ENCODE measurements around the gene ARFGEF3. TPM values are rescaled to one million over a fixed set of nuclear protein-coding genes. Genes with fewer than 3 reads are reported as not detected.

Gene ARFGEF3
- total and polyA plus RNA-seq, 2 experiments from 2014 or later, result 5.8 to 24.6 TPM

DNA sequence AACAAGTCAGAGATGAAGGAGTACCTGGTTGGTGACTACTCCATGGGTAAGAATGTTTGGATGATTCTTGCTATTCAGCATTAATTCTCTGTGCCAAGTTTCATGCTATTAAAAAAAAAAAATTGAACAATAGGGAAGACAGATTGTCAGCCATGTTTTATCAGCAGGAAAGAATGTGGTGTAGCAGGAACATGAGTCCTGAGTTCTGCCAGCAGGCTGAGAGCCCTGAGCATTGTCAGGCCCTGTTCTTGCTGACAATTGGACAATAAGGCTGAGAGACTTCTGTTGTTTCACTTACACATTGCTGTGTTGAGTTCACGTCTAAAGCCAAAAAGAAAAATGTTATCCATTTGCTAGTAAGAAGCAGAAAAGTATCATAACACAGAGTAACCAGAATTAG lies 145.6 kb downstream of the ARFGEF3 start:
- no peaks in the 10 kb centered on the region for H3K79me2 ChIP-seq (replicated peaks; ENCODE audit: insufficient read depth)
- H2AFZ ChIP-seq, result no peak overlapping the region
- no peaks in the 10 kb centered on the region for H3K9me2 ChIP-seq (ENCODE audit: insufficient read depth)
- no peak overlapping the region for H3K27ac ChIP-seq (ENCODE audit: low read depth)
- peaks cover 4% of the 10 kb centered on the region; the same call in 1 of the 3 replicates for H3K4me1 Mint-ChIP-seq
- no peak overlapping the region for H3K4me3 Mint-ChIP-seq
- H3K27me3 ChIP-seq (ENCODE audit: insufficient read depth), result no peaks in the 10 kb centered on the region
- no peaks in the 10 kb centered on the region for H4K20me1 ChIP-seq (replicated peaks; ENCODE audit: insufficient read depth)
- no peaks in the 10 kb centered on the region for H3K27me3 Mint-ChIP-seq (ENCODE audit: insufficient read depth, low read depth, poor library complexity)
- TF ChIP-seq, protein P1, sequence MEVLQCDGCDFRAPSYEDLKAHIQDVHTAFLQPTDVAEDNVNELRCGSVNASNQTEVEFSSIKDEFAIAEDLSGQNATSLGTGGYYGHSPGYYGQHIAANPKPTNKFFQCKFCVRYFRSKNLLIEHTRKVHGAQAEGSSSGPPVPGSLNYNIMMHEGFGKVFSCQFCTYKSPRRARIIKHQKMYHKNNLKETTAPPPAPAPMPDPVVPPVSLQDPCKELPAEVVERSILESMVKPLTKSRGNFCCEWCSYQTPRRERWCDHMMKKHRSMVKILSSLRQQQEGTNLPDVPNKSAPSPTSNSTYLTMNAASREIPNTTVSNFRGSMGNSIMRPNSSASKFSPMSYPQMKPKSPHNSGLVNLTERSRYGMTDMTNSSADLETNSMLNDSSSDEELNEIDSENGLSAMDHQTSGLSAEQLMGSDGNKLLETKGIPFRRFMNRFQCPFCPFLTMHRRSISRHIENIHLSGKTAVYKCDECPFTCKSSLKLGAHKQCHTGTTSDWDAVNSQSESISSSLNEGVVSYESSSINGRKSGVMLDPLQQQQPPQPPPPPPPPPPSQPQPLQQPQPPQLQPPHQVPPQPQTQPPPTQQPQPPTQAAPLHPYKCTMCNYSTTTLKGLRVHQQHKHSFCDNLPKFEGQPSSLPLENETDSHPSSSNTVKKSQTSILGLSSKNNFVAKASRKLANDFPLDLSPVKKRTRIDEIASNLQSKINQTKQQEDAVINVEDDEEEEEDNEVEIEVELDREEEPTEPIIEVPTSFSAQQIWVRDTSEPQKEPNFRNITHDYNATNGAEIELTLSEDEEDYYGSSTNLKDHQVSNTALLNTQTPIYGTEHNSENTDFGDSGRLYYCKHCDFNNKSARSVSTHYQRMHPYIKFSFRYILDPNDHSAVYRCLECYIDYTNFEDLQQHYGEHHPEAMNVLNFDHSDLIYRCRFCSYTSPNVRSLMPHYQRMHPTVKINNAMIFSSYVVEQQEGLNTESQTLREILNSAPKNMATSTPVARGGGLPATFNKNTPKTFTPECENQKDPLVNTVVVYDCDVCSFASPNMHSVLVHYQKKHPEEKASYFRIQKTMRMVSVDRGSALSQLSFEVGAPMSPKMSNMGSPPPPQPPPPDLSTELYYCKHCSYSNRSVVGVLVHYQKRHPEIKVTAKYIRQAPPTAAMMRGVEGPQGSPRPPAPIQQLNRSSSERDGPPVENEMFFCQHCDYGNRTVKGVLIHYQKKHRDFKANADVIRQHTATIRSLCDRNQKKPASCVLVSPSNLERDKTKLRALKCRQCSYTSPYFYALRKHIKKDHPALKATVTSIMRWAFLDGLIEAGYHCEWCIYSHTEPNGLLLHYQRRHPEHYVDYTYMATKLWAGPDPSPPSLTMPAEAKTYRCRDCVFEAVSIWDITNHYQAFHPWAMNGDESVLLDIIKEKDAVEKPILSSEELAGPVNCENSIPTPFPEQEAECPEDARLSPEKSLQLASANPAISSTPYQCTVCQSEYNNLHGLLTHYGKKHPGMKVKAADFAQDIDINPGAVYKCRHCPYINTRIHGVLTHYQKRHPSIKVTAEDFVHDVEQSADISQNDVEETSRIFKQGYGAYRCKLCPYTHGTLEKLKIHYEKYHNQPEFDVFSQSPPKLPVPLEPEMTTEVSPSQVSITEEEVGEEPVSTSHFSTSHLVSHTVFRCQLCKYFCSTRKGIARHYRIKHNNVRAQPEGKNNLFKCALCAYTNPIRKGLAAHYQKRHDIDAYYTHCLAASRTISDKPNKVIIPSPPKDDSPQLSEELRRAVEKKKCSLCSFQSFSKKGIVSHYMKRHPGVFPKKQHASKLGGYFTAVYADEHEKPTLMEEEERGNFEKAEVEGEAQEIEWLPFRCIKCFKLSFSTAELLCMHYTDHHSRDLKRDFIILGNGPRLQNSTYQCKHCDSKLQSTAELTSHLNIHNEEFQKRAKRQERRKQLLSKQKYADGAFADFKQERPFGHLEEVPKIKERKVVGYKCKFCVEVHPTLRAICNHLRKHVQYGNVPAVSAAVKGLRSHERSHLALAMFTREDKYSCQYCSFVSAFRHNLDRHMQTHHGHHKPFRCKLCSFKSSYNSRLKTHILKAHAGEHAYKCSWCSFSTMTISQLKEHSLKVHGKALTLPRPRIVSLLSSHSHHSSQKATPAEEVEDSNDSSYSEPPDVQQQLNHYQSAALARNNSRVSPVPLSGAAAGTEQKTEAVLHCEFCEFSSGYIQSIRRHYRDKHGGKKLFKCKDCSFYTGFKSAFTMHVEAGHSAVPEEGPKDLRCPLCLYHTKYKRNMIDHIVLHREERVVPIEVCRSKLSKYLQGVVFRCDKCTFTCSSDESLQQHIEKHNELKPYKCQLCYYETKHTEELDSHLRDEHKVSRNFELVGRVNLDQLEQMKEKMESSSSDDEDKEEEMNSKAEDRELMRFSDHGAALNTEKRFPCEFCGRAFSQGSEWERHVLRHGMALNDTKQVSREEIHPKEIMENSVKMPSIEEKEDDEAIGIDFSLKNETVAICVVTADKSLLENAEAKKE (CRISPR knock-in tag; IDR thresholded peaks at IDR 0.05), result no peak
- H3K27ac Mint-ChIP-seq, result no peak overlapping the region
- ATAC-seq (no peak), DNase-seq (ENCODE audit: low spot score) (no peak)
- no peaks in the 10 kb centered on the region for H3F3A ChIP-seq (replicated peaks; ENCODE audit: low read depth)
- H3K36me3 Mint-ChIP-seq (ENCODE audit: low read depth), result peaks cover 4% of the 10 kb centered on the region; the same call in 1 of the 3 replicates
- no peaks in the 10 kb centered on the region for H3K9me3 Mint-ChIP-seq
- H3K4me3 ChIP-seq, result no peak overlapping the region
- no peaks in the 10 kb centered on the region for H3K36me3 ChIP-seq (ENCODE audit: insufficient read depth)
- H3K4me2 ChIP-seq, result no peak overlapping the region
- H3K4me1 ChIP-seq (ENCODE audit: insufficient read depth), result no peaks in the 10 kb centered on the region

DNA sequence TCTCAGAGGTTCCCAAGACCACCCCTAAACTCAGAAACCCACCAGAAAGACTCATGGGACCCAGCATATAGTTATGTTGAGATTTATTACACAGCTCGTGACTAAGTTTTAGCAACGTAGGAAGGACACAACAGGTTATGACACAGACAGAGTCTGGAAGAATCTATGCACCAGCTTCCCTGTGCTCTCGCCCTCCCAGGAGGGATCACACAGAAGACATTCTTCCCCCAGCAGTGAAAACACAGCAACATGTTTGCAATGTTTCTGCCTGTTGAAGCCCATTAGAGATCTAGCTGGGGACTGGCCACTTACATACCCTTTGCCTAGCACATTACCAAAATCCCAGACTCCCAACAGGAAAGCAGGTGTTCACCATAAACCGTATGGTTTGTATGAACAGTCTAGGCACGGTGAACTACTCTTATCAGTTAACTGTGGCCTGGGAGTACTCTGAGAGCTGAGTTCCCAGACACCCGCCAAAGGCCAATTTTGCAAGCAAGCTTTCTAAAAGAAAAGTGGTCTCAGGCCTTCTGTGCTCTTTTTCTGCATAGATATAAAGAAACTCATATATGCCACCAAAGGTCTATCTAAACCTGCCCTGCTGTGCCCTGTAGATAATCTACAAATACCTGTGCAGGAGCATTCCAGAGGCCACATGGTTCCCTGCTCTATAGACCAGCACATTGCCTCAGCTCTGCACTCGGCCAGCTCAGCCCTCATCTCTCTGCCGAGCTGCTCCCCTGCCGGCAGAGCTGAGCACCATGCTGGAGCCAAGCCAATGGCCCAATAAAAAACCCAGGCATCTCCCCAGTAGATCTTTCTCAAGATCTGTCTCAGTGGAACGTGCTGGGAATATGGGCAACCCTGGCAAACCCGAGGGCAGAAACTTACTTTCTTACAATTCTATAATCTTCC lies 146.3 kb downstream of the ARFGEF3 start:
- Histone ChIP-seq H4K20me1 (replicated peaks; ENCODE audit: insufficient read depth) (no peaks in the 10 kb centered on the region), H3K9me2 (ENCODE audit: insufficient read depth) (no peaks in the 10 kb centered on the region), H3K36me3 (ENCODE audit: insufficient read depth) (no peaks in the 10 kb centered on the region), H3K79me2 (replicated peaks; ENCODE audit: insufficient read depth) (no peaks in the 10 kb centered on the region), H3K4me2 (no peak overlapping the region), H3K27ac (ENCODE audit: low read depth) (0 out of 2 replicates have a peak overlapping the region, but pooled peaks have one; percentile 15), H3K4me3 (no peak overlapping the region), H3K4me1 (ENCODE audit: insufficient read depth) (no peaks in the 10 kb centered on the region), H3F3A (replicated peaks; ENCODE audit: low read depth) (no peaks in the 10 kb centered on the region), H3K27me3 (ENCODE audit: insufficient read depth) (no peaks in the 10 kb centered on the region), H2AFZ (no peak overlapping the region)
- ATAC-seq, result peak; percentile 85
- no peaks in the 10 kb centered on the region for H3K9me3 Mint-ChIP-seq
- TF ChIP-seq CTCF (conservative IDR thresholded peaks at IDR 0.05; ENCODE audit: low read depth in 2 of 2), result no peak
- TF ChIP-seq ZNF331 (CRISPR knock-in tag; IDR thresholded peaks at IDR 0.05; ENCODE audit: low read depth), result no peak
- no peak for TF ChIP-seq NANOG (IDR thresholded peaks at IDR 0.05; ENCODE audit: borderline replicate concordance)
- H3K27ac Mint-ChIP-seq, result peak overlapping the region; percentile 30; the same call in 1 of the 2 replicates
- no peak overlapping the region for H3K4me3 Mint-ChIP-seq
- H3K4me1 Mint-ChIP-seq, result peaks cover 4% of the 10 kb centered on the region; the same call in 1 of the 3 replicates
- no peaks in the 10 kb centered on the region for H3K27me3 Mint-ChIP-seq (ENCODE audit: insufficient read depth, low read depth, poor library complexity)
- peak; percentile 28 for DNase-seq (ENCODE audit: low spot score)
- peaks cover 2% of the 10 kb centered on the region; the same call in 1 of the 3 replicates for H3K36me3 Mint-ChIP-seq (ENCODE audit: low read depth)
